ENCODE measurements around the gene FXYD3.
"Not testable (repeated sequence)": the region's sequence is repeated elsewhere in the genome, so short reads cannot be mapped to it uniquely, and the experiment has no call there.

The FXYD3 gene

GRCh38 chr19:35144259-35144599 is 28.6 kb downstream of the FXYD3 start:
- DNase-seq = no peak

GRCh38 chr19:35144600-35145436 is 29.2 kb downstream of the FXYD3 start:
- DNase-seq = no peak

GRCh38 chr19:35146746-35147459 is 31.3 kb downstream of the FXYD3 start:
- no peak for DNase-seq

- DNase-seq = no peak
Measured at GRCh38 chr19:35149463-35149862, 33.8 kb downstream of the FXYD3 start.

GRCh38 chr19:35150445-35150844 is 34.8 kb downstream of the FXYD3 start:
- no peak for DNase-seq

- no peak for DNase-seq
Measured at GRCh38 chr19:35151273-35152065, 35.8 kb downstream of the FXYD3 start.

GRCh38 chr19:35153129-35153522 is 37.5 kb downstream of the FXYD3 start:
- not testable (repeated sequence) for DNase-seq

- peak; percentile 83 to 84 for DNase-seq
Measured at GRCh38 chr19:35153701-35154524, 38.3 kb downstream of the FXYD3 start.

- DNase-seq = peak; percentile 85 to 87
Measured at GRCh38 chr19:35154525-35155406, 39.1 kb downstream of the FXYD3 start, which contains the start of gene FXYD5. TSS of gene FXYD5 (plus strand) at chr19:35154735. CDS start at chr19:35155551, 816 bp downstream.

- DNase-seq = peak; percentile 53 to 57
Measured at GRCh38 chr19:35155441-35155840, 39.8 kb downstream of the FXYD3 start.

- DNase-seq = no peak
Measured at GRCh38 chr19:35155981-35156672, 40.5 kb downstream of the FXYD3 start.

- no peak for DNase-seq
Measured at GRCh38 chr19:35156673-35157014, 41.0 kb downstream of the FXYD3 start.

GRCh38 chr19:35157431-35157830 is 41.8 kb downstream of the FXYD3 start:
- DNase-seq = no peak

GRCh38 chr19:35159606-35160005 is 44.0 kb downstream of the FXYD3 start:
- DNase-seq = no peak

- DNase-seq = no peak
Measured at GRCh38 chr19:35160629-35161433, 45.2 kb downstream of the FXYD3 start.

GRCh38 chr19:35161434-35161743 is 45.8 kb downstream of the FXYD3 start:
- DNase-seq = no peak

GRCh38 chr19:35162471-35163326 is 47.1 kb downstream of the FXYD3 start:
- no peak for DNase-seq

GRCh38 chr19:35164418-35164817 is 48.8 kb downstream of the FXYD3 start:
- no peak for DNase-seq

All from stimulated activated CD4-positive, alpha-beta T cell treated with anti-CD3 and anti-CD28 coated beads, Interleukin-2, amount 100 ng/mL, for 24 hours (primary cell).